Amniotic stem cell (primary cell): ENCODE data around the gene DHRS1.
"Not testable (repeated sequence)": the region's sequence is repeated elsewhere in the genome, so short reads cannot be mapped to it uniquely, and the experiment has no call there.

Experiments used
- DNase-seq: peaks from one replicate; lab custom pipeline; 2025; lab: John Stamatoyannopoulos, UW

Gene DHRS1

GRCh38 chr14:24246765-24247212 is 52.8 kb downstream of the DHRS1 start:
- no peak for DNase-seq

GRCh38 chr14:24245350-24245749 is 54.2 kb downstream of the DHRS1 start:
- DNase-seq: not testable (repeated sequence)

GRCh38 chr14:24243336-24243836 is 56.2 kb downstream of the DHRS1 start:
- no peak for DNase-seq

- peak; percentile 84 for DNase-seq
Observed at GRCh38 chr14:24241829-24242443, 57.6 kb downstream of the DHRS1 start.
